Measurements from ENCODE around the gene EMID1. TPM values are rescaled to one million over a fixed set of nuclear protein-coding genes. Genes with fewer than 3 reads are reported as not detected.

Gene EMID1
- total RNA-seq, 3 donors from 2014 or later (not counting 1 experiment from before 2014, with no cell fraction given), result 0.59 to 1.3 (median 0.65) TPM

DNA sequence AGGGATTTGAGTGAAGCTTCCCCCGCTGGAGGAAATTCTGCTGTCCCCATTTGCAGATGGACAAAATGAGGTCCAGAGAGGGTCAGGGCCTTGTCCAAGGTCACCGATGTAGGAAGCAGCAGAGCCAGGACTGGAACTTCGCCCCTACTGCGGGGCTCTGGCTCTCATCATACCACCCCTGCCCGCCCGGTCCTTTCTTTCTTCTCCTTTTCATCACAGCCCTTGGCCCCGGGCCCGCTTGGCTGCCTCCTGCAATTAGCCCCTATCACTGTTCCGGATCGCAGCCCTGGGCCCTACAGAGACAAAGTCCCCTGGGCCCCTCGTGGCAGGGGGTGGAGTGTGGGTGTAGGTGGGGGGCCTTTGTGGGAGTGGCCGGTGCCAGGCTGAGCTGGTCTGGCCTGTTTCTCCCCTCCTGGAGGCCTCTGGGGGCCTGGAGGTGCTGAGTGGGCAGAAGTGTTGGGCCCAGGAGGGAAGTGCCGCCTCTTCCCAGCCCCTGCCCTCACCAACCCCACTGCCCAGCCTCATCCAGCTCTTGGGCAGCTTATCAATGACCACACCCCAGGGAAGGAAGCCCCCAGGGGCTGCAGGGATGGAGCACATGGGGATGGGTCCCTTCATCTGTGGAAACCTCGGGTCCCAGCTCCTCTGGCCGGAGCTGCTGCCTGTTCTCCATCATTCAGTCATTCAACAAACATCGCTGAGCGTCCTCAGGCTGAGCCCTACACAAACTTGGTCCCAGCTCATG is 3.4 kb downstream of the EMID1 start:
- no peak overlapping the region for H3K4me3 Mint-ChIP-seq
- H3K4me3 ChIP-seq (ENCODE audit: low read length), result no peak overlapping the region
- no peaks in the 10 kb centered on the region for H3K36me3 Mint-ChIP-seq
- no peak overlapping the region for H3K27ac ChIP-seq (ENCODE audit: low read length)
- peaks cover 14 to 20% of the 10 kb centered on the region in 2 donors for H3K4me1 Mint-ChIP-seq
- no peaks in the 10 kb centered on the region for H3K9me3 Mint-ChIP-seq
- H3K9me3 ChIP-seq (ENCODE audit: control insufficient read depth, insufficient read depth, low read length), result no peaks in the 10 kb centered on the region
- peaks cover 0 to 3% of the 10 kb centered on the region in 2 donors for H3K27me3 Mint-ChIP-seq (ENCODE audit: low read depth in 2 of 2)
- intact Hi-C loops (cut with micrococcal nuclease), result no loop called here
- H3K27ac Mint-ChIP-seq, result no peak overlapping the region
- H3K4me1 ChIP-seq (ENCODE audit: control insufficient read depth, insufficient read depth, low read length), result peaks cover 23% of the 10 kb centered on the region
- TF ChIP-seq, protein P1, sequence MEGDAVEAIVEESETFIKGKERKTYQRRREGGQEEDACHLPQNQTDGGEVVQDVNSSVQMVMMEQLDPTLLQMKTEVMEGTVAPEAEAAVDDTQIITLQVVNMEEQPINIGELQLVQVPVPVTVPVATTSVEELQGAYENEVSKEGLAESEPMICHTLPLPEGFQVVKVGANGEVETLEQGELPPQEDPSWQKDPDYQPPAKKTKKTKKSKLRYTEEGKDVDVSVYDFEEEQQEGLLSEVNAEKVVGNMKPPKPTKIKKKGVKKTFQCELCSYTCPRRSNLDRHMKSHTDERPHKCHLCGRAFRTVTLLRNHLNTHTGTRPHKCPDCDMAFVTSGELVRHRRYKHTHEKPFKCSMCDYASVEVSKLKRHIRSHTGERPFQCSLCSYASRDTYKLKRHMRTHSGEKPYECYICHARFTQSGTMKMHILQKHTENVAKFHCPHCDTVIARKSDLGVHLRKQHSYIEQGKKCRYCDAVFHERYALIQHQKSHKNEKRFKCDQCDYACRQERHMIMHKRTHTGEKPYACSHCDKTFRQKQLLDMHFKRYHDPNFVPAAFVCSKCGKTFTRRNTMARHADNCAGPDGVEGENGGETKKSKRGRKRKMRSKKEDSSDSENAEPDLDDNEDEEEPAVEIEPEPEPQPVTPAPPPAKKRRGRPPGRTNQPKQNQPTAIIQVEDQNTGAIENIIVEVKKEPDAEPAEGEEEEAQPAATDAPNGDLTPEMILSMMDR (IDR thresholded peaks at IDR 0.05), result no peak
- WGBS (ENCODE audit: insufficient coverage), result 53% methylated on average over 17 of the region's 17 CpGs
- DNase-seq (no peak), ATAC-seq (no peak)
- no peaks in the 10 kb centered on the region for H3K36me3 ChIP-seq (ENCODE audit: control insufficient read depth, insufficient read depth, low read length)
- H3K27me3 ChIP-seq (ENCODE audit: control insufficient read depth, insufficient read depth, low read length), result peaks cover 8% of the 10 kb centered on the region

- Histone ChIP-seq H3K4me3 (ENCODE audit: low read length) (no peak overlapping the region), H3K4me1 (ENCODE audit: control insufficient read depth, insufficient read depth, low read length) (peaks cover 21% of the 10 kb centered on the region), H3K27ac (ENCODE audit: low read length) (no peak overlapping the region), H3K9me3 (ENCODE audit: control insufficient read depth, insufficient read depth, low read length) (no peaks in the 10 kb centered on the region), H3K27me3 (ENCODE audit: control insufficient read depth, insufficient read depth, low read length) (peaks cover 8% of the 10 kb centered on the region), H3K36me3 (ENCODE audit: control insufficient read depth, insufficient read depth, low read length) (no peaks in the 10 kb centered on the region)
- Mint-ChIP-seq H3K36me3 (no peaks in the 10 kb centered on the region), H3K4me1 (peaks cover 12 to 15% of the 10 kb centered on the region in 2 donors), H3K4me3 (no peak overlapping the region), H3K9me3 (no peaks in the 10 kb centered on the region), H3K27ac (no peak overlapping the region), H3K27me3 (ENCODE audit: low read depth in 2 of 2) (peaks cover 0 to 3% of the 10 kb centered on the region in 2 donors)
- intact Hi-C loops (cut with micrococcal nuclease), result no loop called here
- TF ChIP-seq, protein P1 (IDR thresholded peaks at IDR 0.05), result no peak
- 91% methylated on average over 2 of the region's 3 CpGs for WGBS (ENCODE audit: insufficient coverage)
- ATAC-seq (no peak), DNase-seq (no peak)
Observed at GRCh38 chr22:29209624-29209929, 3.9 kb downstream of the EMID1 start.

GRCh38 chr22:29211066-29211465 is 5.4 kb downstream of the EMID1 start:
- ATAC-seq, result peak in 1 of 3 donors; percentile 8
- peaks cover 0 to 3% of the 10 kb centered on the region in 2 donors for H3K27me3 Mint-ChIP-seq (ENCODE audit: low read depth in 2 of 2)
- WGBS (ENCODE audit: insufficient coverage), result 86% methylated on average over 11 of the region's 11 CpGs

More at GRCh38 chr22:29211066-29211465, 5.4 kb downstream of the EMID1 start:
- no peak overlapping the region for H3K4me3 Mint-ChIP-seq
- H3K27ac ChIP-seq (ENCODE audit: low read length), result no peak overlapping the region
- peaks cover 12% of the 10 kb centered on the region for H3K4me1 ChIP-seq (ENCODE audit: control insufficient read depth, insufficient read depth, low read length)
- H3K9me3 ChIP-seq (ENCODE audit: control insufficient read depth, insufficient read depth, low read length), result no peaks in the 10 kb centered on the region
- intact Hi-C loops (cut with micrococcal nuclease), result no loop called here
- H3K4me1 Mint-ChIP-seq, result peaks cover 6 to 7% of the 10 kb centered on the region in 2 donors
- no peaks in the 10 kb centered on the region for H3K36me3 ChIP-seq (ENCODE audit: control insufficient read depth, insufficient read depth, low read length)
- TF ChIP-seq, protein P1 (IDR thresholded peaks at IDR 0.05), result no peak
- H3K4me3 ChIP-seq (ENCODE audit: low read length), result no peak overlapping the region
- H3K9me3 Mint-ChIP-seq, result no peaks in the 10 kb centered on the region
- H3K27me3 ChIP-seq (ENCODE audit: control insufficient read depth, insufficient read depth, low read length), result peaks cover 7% of the 10 kb centered on the region
- no peak overlapping the region for H3K27ac Mint-ChIP-seq
- no peaks in the 10 kb centered on the region for H3K36me3 Mint-ChIP-seq
- DNase-seq, result no peak

Data from natural killer cell (primary cell).